HUDEP-2 (cell line): ENCODE results near the gene PDCD1.

Experiments
- DNase-seq, 76 experiments: peaks; one replicate each; lab custom pipeline; 2025; ENCODE audit not compliant: unreplicated experiment in 76 of 76; lab: John Stamatoyannopoulos, UW

PDCD1 gene

DNA sequence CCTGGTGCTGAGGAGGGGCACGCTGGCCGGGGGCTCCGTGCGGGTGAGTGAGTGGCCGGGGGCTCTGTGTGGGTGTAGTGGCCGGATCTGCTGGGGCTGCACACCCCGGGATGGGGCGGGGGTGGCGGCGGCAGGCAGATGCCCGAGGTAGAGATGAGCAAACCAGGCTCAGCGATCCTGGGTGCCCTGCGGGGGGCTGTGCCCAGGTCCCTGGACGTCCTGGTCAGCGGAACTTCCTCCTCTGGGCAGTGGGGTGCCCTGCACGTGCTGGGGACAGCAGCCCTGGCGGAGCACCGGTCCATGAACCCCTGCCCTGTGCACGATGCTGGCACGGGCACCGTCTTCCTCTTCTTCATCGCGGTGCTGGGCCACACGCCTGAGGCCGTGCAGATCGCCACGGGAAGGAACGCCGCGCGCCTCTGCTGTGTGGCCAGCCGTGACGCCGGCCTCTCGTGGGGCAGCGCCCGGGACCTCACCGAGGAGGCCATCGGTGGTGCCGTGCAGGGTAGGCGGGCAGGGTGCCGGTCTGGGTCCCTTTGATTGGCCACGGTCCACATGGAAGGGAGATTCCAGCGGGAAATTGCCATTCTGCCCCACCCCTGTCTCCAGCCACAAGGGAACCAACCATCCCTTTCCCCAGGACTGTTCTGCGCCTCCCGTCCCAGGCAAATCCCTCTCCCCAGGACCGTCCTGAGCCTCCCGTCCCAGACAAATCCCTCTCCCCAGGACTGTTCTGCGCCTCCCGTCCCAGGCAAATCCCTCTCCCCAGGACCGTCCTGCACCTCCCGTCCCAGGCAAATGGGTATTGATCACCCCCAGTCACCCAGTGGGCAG is 43.8 kb downstream of the PDCD1 start:
- DNase-seq = no peak

DNA sequence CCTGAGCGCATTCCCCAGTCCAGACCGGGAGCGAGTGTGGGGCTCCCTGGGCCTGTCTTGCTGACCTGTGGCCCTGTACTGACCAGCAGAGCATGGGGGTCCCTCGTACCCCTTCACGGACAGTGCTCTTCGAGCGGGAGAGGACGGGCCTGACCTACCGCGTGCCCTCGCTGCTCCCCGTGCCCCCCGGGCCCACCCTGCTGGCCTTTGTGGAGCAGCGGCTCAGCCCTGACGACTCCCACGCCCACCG is 44.4 kb downstream of the PDCD1 start:
- DNase-seq = no peak

DNA sequence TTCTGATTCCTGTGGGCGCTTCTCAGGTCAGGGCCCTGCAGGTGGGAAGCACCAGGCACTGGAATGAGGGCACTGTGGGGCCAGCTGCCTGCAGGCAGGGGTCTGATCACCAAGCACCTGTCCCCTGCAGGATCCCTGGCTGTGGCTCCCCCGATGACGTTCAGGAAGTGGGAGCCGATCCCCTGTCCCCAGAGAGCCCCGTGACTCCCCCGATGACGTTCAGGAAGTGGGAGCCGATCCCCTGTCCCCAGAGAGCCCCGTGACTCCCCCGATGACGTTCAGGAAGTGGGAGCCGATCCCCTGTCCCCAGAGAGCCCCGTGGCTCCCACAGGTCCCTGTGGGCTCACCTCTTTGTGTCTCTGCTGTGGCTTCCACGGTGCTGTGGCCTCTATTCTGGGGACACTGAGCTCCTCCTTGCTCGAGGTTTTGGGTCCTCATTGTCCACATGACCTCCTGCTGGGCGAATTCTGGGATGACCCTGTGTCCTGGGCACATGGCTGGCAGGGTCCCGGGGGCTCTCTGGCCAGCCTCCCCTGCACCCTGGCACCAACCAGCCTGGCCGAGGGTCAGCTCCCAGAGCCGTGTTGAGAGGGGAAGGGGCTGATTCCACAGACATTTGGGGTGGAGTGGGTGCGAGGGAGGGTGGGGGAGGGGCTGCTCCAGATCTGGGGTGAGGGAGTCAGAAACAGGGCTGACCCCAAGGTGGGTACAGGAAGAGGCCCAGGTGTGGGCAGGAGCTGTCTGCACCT is 44.9 kb downstream of the PDCD1 start:
- DNase-seq = no peak

DNA sequence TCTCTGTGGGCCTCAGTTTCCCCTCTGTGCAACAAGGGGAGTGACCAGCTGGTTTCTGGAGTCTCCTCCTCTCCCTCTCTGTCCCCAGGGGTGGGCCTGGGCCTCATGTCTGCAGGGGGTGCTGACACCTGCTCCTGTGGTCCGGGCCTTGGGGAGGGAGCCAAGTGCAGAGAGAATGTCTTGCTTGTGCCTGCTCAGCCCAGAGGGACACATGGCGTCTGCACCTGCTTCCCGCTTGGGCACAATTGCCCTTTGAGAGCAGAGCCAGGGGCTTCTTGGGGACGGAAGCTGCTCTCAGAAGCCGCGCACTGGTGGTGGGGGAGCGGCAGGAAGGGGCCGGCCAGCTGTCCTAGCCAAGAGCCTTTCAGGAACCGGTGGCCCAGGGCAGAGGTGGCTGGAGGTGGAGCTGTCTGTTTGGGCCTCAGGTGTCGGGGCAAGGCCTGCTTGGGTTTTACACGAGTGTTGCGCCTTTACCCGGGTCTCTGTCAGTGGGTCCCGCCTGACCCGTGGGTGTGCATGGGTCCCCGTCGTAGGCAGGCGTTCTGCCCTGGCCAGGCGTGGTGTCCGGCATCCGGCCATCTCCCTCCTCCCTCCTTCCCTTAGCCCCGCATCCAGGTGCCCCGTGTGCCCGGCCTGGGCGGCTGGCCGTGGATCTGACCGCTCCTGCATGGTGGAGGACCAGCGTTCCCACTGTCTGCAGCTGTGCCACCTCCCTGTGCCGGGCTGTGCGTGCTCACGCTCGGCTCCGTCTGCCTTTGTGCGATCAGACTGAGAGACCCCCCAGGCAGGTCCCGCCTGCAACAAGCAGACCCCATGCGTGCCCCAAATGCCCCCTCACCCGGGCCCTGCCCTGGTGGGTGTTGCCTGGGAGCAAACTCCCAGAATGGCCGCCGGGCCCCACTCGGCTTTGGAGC is 45.7 kb downstream of the PDCD1 start:
- no peak for DNase-seq

DNA sequence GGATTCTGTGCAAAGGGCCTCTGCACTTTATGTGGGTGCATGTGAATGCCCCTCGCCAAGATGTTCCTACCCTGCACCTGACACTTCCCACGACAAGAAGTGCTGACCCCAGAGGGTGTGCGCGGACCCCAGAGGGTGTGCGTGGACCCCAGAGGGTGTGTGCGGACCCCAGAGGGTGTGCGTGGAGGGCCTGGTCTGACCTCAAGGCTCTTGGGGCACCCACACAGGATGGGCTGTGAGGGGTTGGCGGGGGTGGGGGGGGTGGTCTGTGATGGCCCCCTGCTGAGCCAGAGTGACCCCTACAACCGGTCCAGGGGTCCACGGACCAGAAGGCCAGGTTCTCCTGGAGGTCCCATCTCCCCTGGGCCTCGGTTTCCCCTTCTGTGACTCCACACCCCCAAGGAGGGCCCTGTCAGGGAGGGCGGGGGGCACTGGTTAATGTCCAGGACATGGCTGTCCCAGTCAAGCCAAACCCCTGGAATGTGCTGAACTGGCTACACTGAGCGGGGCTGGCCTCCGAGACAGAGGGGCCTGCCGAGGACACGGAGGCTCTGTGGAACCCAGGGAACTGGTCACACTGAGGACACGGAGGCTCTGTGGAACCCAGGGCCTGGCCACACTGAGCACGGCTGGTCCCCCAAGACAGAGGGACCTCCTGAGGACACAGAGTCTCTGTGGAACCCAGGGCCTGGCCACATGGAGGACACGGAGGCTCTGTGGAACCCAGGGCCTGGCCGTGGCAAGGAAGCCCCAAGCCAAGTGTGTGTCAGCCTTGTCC is 46.6 kb downstream of the PDCD1 start:
- DNase-seq = no peak

DNA sequence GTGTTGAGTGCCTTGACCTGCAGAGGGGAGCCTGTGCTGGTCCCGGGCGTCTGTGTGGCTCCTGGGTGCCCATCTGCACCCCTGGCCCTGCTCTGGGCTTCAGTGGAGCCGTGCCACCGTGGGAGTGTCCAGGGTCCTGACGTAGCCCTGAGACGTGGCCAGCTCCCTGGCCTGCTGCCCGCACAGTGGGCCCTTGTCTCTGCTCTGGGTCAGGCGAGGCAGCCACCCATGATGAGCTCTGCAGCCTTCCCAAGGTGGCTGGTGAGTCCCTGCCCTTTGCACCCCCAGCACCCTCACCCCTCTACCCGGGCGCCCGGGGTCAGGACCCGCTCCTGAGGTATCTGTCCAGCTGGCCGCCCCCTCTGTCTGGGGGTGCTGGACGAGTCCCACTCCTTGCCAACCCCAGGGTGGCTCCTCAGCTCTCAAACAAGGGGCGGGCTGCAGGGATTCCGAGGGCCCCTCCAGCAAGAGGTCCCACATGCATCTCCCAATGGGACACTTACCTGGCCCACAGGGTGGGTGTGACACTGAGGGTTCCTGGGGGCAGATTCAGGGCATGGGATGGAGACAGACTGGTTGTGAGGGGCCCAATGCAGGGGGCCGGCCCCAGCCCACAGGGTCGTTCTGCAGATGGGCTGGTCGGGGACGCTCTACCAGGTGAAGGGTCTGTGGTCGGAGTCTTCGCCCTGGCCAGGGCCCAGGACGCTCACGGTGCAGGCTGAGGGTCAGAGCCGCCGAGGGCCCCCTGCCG is 47.3 kb downstream of the PDCD1 start:
- no peak for DNase-seq

DNA sequence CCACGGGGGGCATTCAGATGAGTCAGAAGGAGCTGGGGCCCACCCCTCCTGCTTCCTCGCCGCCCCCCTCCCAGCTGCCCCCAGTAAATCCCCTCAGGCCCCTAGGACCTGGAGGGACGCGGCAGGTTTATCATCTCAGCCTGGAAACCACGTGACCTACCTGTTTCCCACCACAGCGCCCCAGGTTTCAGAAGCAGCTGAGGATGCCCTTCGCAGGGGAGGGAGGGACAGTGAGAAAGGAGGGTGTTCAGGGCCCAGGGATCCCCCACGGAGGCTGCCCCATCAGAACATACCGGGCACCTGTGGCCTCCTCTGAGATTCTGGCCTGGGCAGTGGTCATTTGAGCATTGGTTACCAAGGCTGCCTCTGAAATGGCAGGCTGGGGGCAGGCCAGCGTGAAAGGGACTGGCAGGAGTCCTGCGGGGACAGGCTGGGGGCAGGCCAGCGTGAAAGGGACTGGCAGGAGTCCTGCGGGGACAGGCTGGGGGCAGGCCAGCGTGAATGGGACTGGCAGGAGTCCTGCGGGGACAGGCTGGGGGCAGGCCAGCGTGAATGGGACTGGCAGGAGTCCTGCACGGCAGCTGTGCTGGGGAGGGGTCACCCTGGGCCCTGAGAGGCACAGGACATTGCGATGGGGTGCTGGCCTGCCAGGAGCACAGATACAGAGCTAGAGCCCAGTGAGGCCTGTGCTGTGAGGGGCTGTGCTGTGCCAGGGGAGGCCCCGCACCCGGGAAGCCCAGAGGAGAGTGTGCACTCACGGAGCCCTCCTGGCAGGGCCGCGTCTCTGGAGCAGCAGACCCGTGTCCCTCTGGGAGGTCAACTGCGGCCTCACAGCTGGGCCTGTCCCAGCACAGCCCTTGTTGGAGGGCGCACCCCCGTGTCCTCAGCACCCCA is 48.1 kb downstream of the PDCD1 start:
- DNase-seq = no peak

DNA sequence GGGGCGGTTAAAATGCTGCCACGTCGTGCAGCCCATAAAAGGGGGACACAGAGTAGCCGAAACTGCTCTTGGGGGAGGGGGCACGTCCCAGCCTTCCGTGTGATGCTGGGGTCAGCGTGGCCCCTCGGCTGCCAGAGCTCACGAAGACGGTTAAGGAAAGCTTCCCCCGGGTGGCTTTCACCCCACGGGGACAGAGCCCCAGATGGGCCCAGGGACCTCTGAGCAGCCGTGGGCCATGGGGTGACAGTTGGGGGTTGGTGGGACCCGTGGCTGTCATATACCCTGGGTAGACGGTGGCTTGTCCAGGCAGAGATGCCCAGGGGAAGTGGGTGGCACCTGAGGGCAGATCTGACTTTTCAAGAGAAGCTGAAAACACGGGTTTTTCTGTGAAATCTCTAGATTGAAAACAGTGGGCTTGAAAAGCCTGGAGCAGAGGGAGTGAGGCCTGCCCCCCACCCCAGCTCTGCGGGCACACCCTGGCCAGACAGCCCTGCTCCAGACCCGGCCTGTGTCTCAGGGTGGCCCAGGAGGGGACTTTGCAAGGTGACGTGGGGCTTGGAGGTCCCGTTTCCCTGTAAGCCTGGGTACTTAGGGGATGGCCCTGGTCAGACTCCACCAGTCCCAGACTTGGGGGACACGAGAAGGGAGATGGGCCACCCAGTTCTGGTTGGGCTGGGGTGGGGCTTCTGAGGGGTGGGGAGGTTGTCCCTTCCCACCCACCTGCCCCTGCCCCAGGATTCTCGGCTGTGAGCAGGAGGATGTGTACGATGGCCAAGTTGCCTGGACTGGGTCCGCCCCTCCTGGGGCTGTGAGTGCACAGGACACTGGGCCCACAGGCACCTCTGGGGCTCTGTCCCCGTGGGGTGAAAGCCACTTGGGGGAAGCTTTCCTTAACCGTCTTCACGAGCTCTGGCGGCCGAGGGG is 49.0 kb downstream of the PDCD1 start:
- DNase-seq = no peak

DNA sequence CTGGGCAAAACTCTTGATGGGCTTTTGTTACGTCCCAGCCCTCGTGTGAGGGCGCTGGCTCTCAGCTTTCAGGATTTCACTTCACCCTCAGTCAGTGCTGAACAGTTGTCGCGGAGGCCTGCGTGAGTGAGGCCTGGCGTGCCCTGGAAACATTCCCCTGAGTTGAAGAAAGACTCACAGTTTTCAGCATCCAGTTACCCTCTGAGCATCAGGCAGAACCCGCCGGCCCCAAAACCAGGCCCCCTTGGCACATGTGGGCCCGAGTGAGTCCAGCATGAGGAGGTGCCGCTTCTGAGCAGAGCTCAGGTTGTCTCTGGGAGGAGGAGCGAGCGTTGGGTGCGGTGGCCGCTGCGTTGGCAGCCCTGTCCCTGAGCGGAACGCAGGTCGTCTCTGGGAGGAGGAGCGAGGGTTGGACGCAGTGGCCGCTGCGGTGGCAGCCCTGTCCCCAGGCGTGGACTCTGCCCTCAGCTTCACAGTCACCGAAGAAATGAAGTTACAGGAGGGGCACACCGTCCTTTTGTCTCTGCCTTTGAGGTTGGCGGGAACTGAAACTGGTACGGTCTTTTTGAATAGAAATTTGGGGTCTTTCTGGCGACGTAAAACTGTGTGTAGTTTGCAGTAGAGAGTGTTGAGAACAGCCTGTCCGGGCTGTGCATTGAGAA is 49.8 kb downstream of the PDCD1 start, which contains the start of gene NEU4:
Gene NEU4, plus strand, starts transcription at position 473 of the 662 bp plus-strand sequence. CDS start 5,292 bp downstream, outside the sequence.
- no peak for DNase-seq

DNA sequence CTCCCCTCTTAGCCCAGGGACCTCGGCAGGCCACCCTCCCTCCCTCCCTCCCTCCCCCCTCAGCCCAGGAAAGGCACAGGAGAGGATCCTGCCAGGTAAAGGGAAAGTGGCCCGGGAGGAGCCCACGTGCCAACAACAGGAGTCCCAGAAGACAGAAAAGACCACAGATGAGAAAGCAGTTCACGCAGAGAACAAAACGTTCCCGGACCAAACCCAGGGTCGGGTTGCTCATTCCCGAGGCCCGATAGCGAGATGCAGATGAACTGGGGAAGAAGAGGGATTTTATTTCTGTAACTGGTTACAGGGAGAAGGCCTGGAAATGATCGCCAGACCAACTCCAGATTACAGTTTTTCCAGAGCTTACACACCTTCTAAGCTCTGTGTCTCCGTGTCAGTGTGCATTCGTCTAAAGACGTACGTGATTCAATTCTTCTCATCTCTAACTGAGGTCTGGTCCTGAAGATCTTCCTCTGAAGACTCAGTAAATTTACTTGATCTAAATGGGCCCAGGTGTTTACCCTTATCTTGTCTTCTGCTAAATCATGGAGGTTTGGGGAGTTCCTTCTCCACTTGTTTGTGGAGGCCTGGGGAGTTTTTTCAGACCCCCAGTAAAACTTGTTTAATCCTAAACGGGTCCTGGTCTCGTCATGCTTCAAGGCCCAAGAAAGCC is 50.5 kb downstream of the PDCD1 start:
- DNase-seq = no peak

DNA sequence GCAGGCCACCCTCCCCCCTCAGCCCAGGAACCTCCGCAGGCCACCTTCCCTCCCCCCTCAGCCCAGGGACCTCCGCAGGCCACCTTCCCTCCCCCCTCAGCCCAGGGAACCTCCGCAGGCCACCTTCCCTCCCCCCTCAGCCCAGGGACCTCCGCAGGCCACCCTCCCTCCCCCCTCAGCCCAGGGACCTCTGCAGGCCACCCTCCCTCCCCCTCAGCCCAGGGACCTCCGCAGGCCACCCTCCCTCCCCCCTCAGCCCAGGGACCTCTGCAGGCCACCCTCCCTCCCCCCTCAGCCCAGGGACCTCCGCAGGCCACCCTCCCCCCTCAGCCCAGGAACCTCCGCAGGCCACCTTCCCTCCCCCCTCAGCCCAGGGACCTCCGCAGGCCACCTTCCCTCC is 52.5 kb downstream of the PDCD1 start:
- DNase-seq = peak in 1 of 76 experiments; percentile 8

DNA sequence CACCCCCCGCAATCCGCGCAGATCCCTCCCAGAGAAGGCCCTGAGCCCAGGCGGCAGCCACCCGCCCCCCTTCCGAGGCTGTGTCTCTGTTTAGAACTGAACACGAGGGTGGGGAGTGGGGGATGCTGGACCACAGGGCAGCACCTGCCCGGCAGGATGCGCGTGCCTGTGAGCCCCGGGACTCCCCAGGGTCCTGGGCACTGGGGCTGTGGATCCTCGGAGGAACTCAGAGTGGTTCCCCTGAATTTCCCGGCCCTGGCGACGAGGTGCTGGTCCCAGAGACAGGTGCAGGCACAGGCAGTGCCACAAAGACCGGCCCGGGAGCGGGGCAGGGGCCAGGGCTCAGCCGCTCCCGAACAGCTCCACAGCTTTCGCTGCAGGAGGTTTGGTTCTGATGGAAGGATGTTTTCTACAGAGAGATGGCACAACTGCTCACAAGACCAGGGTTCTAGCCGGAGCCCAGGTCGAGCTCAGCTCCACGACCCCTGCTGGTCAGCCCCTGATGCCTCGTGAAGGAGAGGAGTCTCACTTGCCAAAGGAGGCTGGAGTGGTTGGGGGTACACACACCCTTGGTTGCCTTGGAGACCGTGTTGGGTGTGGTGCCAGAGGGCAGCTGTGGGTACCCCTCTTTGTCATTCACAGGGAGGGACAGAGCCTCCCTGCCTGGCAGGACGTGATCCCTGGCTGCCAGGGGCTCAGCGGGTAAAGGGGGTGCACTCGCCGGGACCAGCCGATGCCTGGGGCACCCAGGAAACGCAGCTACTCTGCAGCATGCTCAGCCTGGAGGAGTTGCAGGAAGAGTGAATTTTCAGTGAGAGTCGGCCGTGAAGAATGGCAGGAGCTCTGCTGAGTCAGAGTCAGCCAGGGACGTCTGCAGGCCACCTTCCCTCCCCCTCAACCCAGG is 54.1 kb downstream of the PDCD1 start:
- peak in 11 of 76 experiments; percentile 4 to 56 (median 37) for DNase-seq

DNA sequence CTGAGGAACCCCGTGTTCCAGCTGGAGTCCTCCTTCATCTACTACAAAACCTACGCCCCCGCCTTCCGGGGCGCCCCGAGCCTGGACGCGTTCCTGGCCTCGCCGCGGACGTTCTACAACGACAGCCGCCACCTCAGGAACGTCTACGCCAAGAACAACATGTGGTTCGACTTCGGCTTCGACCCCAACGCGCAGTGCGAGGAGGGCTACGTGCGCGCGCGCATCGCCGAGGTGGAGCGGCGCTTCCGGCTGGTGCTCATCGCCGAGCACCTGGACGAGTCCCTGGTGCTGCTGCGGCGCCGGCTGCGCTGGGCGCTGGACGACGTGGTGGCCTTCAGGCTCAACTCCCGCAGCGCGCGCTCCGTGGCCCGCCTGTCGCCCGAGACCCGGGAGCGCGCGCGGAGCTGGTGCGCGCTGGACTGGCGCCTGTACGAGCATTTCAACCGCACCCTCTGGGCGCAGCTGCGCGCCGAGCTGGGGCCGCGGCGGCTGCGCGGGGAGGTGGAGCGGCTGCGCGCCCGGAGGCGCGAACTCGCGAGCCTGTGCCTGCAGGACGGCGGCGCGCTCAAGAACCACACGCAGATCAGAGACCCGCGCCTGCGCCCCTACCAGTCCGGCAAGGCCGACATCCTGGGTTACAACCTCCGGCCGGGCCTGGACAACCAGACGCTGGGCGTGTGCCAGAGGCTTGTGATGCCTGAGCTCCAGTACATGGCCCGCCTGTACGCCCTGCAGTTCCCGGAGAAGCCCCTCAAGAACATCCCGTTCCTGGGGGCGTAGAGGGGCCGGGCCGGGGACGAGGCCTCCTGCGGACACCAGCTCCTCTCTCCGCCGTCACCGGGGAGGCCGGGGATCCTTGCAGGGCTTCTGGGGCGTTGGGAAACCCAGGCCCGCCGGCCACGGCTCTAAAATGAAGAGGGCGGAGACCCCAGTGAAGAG is 55.0 kb downstream of the PDCD1 start:
- peak in 11 of 76 experiments; percentile 6 to 48 (median 23) for DNase-seq
